Measurements from ENCODE around the gene LAS1L. TPM values are rescaled to one million over a fixed set of nuclear protein-coding genes. Genes with fewer than 3 reads are reported as not detected.

LAS1L gene
- polyA plus RNA-seq, 1 of the 3 experiments (the other 2 are of a cell fraction) = 39.0 TPM

- no peaks in the 10 kb centered on the region for H3K4me1 ChIP-seq (ENCODE audit: control insufficient read depth in 1 of 2, insufficient read depth in 2 of 2, low read depth in 1 of 2, low read length in 1 of 2)
- WGBS (ENCODE audit: low lambda C conversion rate) = 52% methylated on average over 3 of the region's 4 CpGs
- no peak overlapping the region for H3K9ac ChIP-seq
- DNase-seq = no peak
- no peaks in the 10 kb centered on the region for H3K79me2 ChIP-seq (ENCODE audit: insufficient read depth)
- no peaks in the 10 kb centered on the region for H4K20me1 ChIP-seq (ENCODE audit: insufficient read depth)
- TF ChIP-seq YY1 (IDR thresholded peaks at IDR 0.05; ENCODE audit: low read depth) (no peak), CHD2 (IDR thresholded peaks at IDR 0.05; ENCODE audit: low read length, partially characterized antibody) (no peak)
- no peaks in the 10 kb centered on the region for H3K36me3 ChIP-seq (replicated peaks in 1 of 2; ENCODE audit: control insufficient read depth in 1 of 2, insufficient read depth in 2 of 2, low read length in 1 of 2)
- ChIA-PET CTCF (interaction anchor here (1.7 kb wide), 1 partner anchor 20 kb away, joined by 10 read pairs; no protein-coding TSS in a partner anchor), POLR2A (no interaction called here)
- H3K9me3 ChIP-seq = no peaks in the 10 kb centered on the region
- no peaks in the 10 kb centered on the region for H3K9me2 ChIP-seq
- H3K27me3 ChIP-seq (ENCODE audit: insufficient read depth) = no peaks in the 10 kb centered on the region
- no peak overlapping the region for H3K4me3 ChIP-seq (ENCODE audit: low read depth in 2 of 2, low read length in 1 of 2)
- no peak overlapping the region for H3K27ac ChIP-seq (ENCODE audit: low read depth in 2 of 2, low read length in 1 of 2)
- H3K4me2 ChIP-seq = no peak overlapping the region
- H2AFZ ChIP-seq (ENCODE audit: low read depth) = no peak overlapping the region
- no peaks in the 10 kb centered on the region for H3F3A ChIP-seq (replicated peaks; ENCODE audit: insufficient read depth)
These were observed 25.7 kb downstream of the LAS1L start for GRCh38 chrX:65508851-65509250.

GRCh38 chrX:65502618-65503017 lies 32.0 kb downstream of the LAS1L start:
- CTCF ChIA-PET = no interaction called here

More at GRCh38 chrX:65502618-65503017, 32.0 kb downstream of the LAS1L start:
- H3F3A ChIP-seq (replicated peaks; ENCODE audit: insufficient read depth) = no peaks in the 10 kb centered on the region
- no peak for TF ChIP-seq GATA2 (CRISPR knock-in tag; IDR thresholded peaks at IDR 0.05)
- TF ChIP-seq MXI1 (IDR thresholded peaks at IDR 0.05; ENCODE audit: low read depth, low read length) = no peak
- no peak for TF ChIP-seq ELF1 (IDR thresholded peaks at IDR 0.05)
- TF ChIP-seq GABPA (IDR thresholded peaks at IDR 0.05; ENCODE audit: low read depth) = no peak
- no peak for TF ChIP-seq NRF1 (IDR thresholded peaks at IDR 0.05; ENCODE audit: low read depth, low read length)
- no peak for TF ChIP-seq TCF12 (IDR thresholded peaks at IDR 0.05)
- no peak for TF ChIP-seq POLR2AphosphoS5 (IDR thresholded peaks at IDR 0.05; ENCODE audit: low read depth, low read length)
- TF ChIP-seq USF1 (IDR thresholded peaks at IDR 0.05; ENCODE audit: borderline replicate concordance, low read depth) = no peak
- TF ChIP-seq ZBTB33 (IDR thresholded peaks at IDR 0.05; ENCODE audit: borderline replicate concordance, low read depth) = no peak
- no peak for TF ChIP-seq JUND (IDR thresholded peaks at IDR 0.05)
- TF ChIP-seq IRF3 (IDR thresholded peaks at IDR 0.05; ENCODE audit: low read depth, low read length) = no peak
- TF ChIP-seq EZH2phosphoT487 (IDR thresholded peaks at IDR 0.05; ENCODE audit: borderline replicate concordance, low read depth) = no peak
- H3K27me3 ChIP-seq (ENCODE audit: insufficient read depth) = no peaks in the 10 kb centered on the region
- H3K4me1 ChIP-seq (ENCODE audit: control insufficient read depth in 1 of 2, insufficient read depth in 2 of 2, low read depth in 1 of 2, low read length in 1 of 2) = no peaks in the 10 kb centered on the region
- H4K20me1 ChIP-seq (ENCODE audit: insufficient read depth) = no peaks in the 10 kb centered on the region
- H3K9me2 ChIP-seq = no peaks in the 10 kb centered on the region
- no peak overlapping the region for H3K4me3 ChIP-seq (ENCODE audit: low read depth in 2 of 2, low read length in 1 of 2)
- no peaks in the 10 kb centered on the region for H3K9me3 ChIP-seq
- WGBS (ENCODE audit: low lambda C conversion rate) = 56% methylated on average over 3 of the region's 11 CpGs
- H3K27ac ChIP-seq (ENCODE audit: low read depth in 2 of 2, low read length in 1 of 2) = no peak overlapping the region
- H3K9ac ChIP-seq = no peak overlapping the region
- no peak overlapping the region for H2AFZ ChIP-seq (ENCODE audit: low read depth)
- POLR2A ChIA-PET = no interaction called here
- H3K4me2 ChIP-seq = no peak overlapping the region
- no peaks in the 10 kb centered on the region for H3K36me3 ChIP-seq (replicated peaks in 1 of 2; ENCODE audit: control insufficient read depth in 1 of 2, insufficient read depth in 2 of 2, low read length in 1 of 2)
- H3K79me2 ChIP-seq (ENCODE audit: insufficient read depth) = no peaks in the 10 kb centered on the region; the same call in 1 of the 2 replicates
- no peak for DNase-seq
